ENCODE results near the gene C11orf68. TPM values are rescaled to one million over a fixed set of nuclear protein-coding genes. Genes with fewer than 3 reads are reported as not detected.
"Not testable (repeated sequence)": the region's sequence is repeated elsewhere in the genome, so short reads cannot be mapped to it uniquely, and the experiment has no call there.

The C11orf68 gene
- polyA plus RNA-seq (ENCODE audit: insufficient read length in 12 of 12): 10 to 100 TPM in 11 of 12 donors, not detected in 1; 26.1 to 37.7 (median 30.8) TPM
- long read RNA-seq, donor 1, transcript C11orf68-202 (2 exons, 1,559 nt): major isoform, 24 of 51 reads
- long read RNA-seq, donor 1, transcript C11orf68-203 (1 exons, 1,528 nt): minor isoform, 23 of 51 reads
- long read RNA-seq, donor 1, partial matches to known transcripts: 0 of 51 reads
- long read RNA-seq, donor 1, other reads (novel, unspliced or antisense): 0 of 51 reads
- long read RNA-seq, donor 2, transcript C11orf68-202 (2 exons, 1,559 nt): major isoform, 22 of 319 reads
- long read RNA-seq, donor 2, transcript C11orf68-201 (2 exons, 1,619 nt): minor isoform, 14 of 319 reads
- long read RNA-seq, donor 2, transcript C11orf68-203 (1 exons, 1,528 nt): minor isoform, 20 of 319 reads
- long read RNA-seq, donor 2, partial matches to known transcripts: 97 of 319 reads
- long read RNA-seq, donor 2, other reads (novel, unspliced or antisense): 166 of 319 reads
- long read RNA-seq, donor 3, transcript C11orf68-202 (2 exons, 1,559 nt): minor isoform, 7 of 26 reads
- long read RNA-seq, donor 3, transcript C11orf68-203 (1 exons, 1,528 nt): major isoform, 16 of 26 reads
- long read RNA-seq, donor 3, partial matches to known transcripts: 0 of 26 reads
- long read RNA-seq, donor 3, other reads (novel, unspliced or antisense): 0 of 26 reads
- long read RNA-seq, donor 4, transcript C11orf68-203 (1 exons, 1,528 nt): major isoform, 5 of 12 reads
- long read RNA-seq, donor 4, partial matches to known transcripts: 0 of 12 reads
- long read RNA-seq, donor 4, other reads (novel, unspliced or antisense): 0 of 12 reads
- long read RNA-seq, donor 5: 0 reads
- long read RNA-seq, donor 6, transcript C11orf68-202 (2 exons, 1,559 nt): minor isoform, 8 of 20 reads
- long read RNA-seq, donor 6, transcript C11orf68-203 (1 exons, 1,528 nt): major isoform, 12 of 20 reads
- long read RNA-seq, donor 6, partial matches to known transcripts: 0 of 20 reads
- long read RNA-seq, donor 6, other reads (novel, unspliced or antisense): 0 of 20 reads
- long read RNA-seq, donor 7, transcript C11orf68-203 (1 exons, 1,528 nt): minor isoform, 9 of 24 reads
- long read RNA-seq, donor 7, transcript C11orf68-202 (2 exons, 1,559 nt): major isoform, 11 of 24 reads
- long read RNA-seq, donor 7, partial matches to known transcripts: 0 of 24 reads
- long read RNA-seq, donor 7, other reads (novel, unspliced or antisense): 0 of 24 reads
- long read RNA-seq, donor 8, transcript C11orf68-201 (2 exons, 1,619 nt): minor isoform, 8 of 40 reads
- long read RNA-seq, donor 8, transcript C11orf68-202 (2 exons, 1,559 nt): major isoform, 19 of 40 reads
- long read RNA-seq, donor 8, transcript C11orf68-203 (1 exons, 1,528 nt): minor isoform, 13 of 40 reads
- long read RNA-seq, donor 8, partial matches to known transcripts: 0 of 40 reads
- long read RNA-seq, donor 8, other reads (novel, unspliced or antisense): 0 of 40 reads
- long read RNA-seq, donor 9, transcript C11orf68-203 (1 exons, 1,528 nt): major isoform, 17 of 26 reads
- long read RNA-seq, donor 9, transcript C11orf68-201 (2 exons, 1,619 nt): minor isoform, 5 of 26 reads
- long read RNA-seq, donor 9, partial matches to known transcripts: 0 of 26 reads
- long read RNA-seq, donor 9, other reads (novel, unspliced or antisense): 0 of 26 reads
- long read RNA-seq, donor 10, transcript C11orf68-202 (2 exons, 1,559 nt): minor isoform, 15 of 36 reads
- long read RNA-seq, donor 10, transcript C11orf68-203 (1 exons, 1,528 nt): major isoform, 17 of 36 reads
- long read RNA-seq, donor 10, partial matches to known transcripts: 0 of 36 reads
- long read RNA-seq, donor 10, other reads (novel, unspliced or antisense): 0 of 36 reads
- long read RNA-seq, donor 11, transcript C11orf68-201 (2 exons, 1,619 nt): minor isoform, 5 of 237 reads
- long read RNA-seq, donor 11, transcript C11orf68-202 (2 exons, 1,559 nt): major isoform, 16 of 237 reads
- long read RNA-seq, donor 11, transcript C11orf68-203 (1 exons, 1,528 nt): minor isoform, 13 of 237 reads
- long read RNA-seq, donor 11, partial matches to known transcripts: 203 of 237 reads
- long read RNA-seq, donor 11, other reads (novel, unspliced or antisense): 0 of 237 reads

DNA sequence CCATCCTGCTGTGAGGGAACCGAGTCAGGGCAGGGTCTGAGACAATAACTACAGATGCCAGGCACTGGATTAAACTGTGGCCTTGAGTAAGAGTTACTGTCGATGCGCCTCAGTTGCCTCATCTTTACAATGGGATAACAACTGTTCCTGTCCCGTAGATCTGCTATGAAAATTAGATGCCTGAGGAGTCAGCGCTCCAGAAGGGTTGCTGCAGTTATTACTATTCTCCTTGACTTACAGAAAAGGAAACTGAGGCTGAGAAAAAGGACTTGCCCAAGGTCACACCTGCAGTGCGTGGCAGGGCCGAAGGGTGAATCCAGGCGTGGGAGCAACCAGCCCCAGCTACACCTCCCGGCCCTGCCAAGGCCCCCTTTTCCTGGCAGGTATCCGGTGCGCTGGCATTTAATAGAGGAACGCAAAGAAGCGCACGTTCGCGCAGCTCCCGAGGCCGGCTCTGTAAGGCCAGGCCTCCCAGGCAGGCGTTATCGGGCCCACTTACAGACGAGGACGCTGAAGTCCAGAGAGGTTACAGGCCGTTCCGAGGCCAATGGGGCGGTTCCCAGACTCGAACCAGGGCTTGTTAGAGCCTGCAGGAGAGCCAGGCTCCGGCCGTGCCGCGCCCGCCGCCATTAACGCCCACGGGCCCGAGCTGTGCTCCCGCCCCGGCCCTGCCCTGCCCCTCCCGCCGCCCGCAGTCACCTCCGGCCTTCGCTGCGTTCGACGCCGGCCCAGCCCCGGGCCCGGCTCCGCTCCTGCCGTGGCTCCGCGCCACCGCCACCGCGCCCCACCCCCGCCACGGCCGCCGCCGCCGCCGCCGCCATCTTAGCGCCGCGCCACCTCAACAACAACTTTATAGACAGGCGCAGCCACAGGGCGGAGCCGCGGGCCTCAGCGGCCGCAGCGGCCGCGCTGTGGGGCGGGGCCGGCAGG, at the start of gene C11orf68:
Gene C11orf68, minus strand, starts transcription at position 852 of the 930 bp plus-strand sequence. Its CDS starts 31 bp downstream, at position 821.
- DNase-seq: no peak

DNA sequence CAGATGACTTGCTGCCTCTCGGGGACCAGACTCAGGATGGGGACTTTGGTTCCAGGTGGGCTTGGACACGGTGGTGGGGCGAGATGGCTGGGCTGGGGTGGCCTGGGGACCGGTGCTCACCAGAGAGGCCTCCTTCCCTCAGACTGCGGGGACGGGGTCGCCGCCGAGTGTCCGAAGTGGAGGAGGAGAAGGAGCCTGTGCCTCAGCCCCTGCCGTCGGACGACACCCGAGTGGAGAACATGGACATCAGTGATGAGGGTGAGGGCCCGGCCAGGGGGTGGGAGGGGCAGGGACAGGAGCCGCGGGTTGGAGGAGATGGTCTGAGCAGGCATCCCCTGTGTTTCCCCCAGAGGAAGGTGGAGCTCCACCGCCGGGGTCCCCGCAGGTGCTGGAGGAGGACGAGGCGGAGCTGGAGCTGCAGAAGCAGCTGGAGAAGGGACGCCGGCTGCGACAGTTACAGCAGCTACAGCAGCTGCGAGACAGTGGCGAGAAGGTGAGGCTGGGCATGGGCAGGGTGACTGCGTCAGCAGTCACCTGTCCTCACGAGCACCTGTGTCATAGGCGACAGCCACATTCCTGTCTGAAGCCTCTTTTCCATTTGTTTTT, 48.6 kb upstream of the C11orf68 start:
- DNase-seq: no peak

DNA sequence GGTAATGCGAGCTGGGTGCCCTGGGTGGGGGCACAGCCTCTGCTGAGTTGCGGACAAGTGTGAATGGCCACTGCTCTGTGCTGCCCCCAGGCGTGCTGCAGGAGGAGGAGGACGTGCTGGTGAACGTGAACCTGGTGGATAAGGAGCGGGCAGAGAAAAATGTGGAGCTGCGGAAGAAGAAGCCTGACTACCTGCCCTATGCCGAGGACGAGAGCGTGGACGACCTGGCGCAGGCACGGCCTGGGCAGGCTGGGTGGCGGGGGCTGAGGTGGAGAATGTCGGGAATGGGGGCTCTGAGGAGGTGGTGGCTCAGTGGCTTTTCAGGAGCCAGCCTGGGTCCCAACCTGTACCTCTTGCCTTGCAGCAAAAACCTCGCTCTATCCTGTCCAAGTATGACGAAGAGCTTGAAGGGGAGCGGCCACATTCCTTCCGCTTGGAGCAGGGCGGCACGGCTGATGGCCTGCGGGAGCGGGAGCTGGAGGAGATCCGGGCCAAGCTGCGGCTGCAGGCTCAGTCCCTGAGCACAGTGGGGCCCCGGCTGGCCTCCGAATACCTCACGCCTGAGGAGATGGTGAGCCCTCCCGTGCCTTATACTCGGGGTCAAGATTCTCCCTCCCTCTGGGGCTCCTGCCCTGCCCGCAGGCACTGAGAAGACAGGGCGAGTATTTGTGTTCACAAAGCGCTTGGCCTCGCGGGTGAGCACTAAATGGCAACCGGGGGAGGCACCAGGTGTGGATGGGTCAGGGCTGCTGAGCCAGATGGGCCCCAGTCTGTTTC, 47.3 kb upstream of the C11orf68 start:
- no peak for DNase-seq

- DNase-seq: no peak
Measured at GRCh38 chr11:65964906-65965305, 46.0 kb upstream of the C11orf68 start.

DNA sequence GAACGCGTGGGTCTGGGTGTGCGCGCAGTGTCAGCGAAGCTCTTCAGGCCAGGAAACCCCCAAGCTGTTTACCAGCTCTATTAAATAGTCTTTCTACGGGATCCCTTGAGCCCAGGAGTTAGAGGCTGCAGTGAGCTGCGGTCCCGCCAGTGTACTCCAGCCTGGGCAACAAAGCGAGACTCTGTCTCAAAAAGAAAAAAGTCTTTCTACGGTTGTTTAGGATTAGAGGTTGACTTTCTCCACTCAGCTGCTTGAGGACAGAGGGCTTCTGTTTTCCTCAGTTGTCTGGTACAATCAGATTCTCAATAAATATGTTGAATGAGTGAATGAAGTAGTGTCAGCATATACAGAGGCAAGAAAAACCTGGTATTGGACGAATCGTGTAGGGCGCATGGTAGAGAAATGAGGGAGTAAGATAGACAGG, 43.3 kb upstream of the C11orf68 start:
- DNase-seq: no peak

GRCh38 chr11:65961267-65962140, 42.6 kb upstream of the C11orf68 start, which contains the start of gene SART1:
Gene SART1, plus strand, starts transcription at chr11:65961734. Its CDS starts 47 bp downstream, at chr11:65961781.
- DNase-seq: peak; percentile 98

DNA sequence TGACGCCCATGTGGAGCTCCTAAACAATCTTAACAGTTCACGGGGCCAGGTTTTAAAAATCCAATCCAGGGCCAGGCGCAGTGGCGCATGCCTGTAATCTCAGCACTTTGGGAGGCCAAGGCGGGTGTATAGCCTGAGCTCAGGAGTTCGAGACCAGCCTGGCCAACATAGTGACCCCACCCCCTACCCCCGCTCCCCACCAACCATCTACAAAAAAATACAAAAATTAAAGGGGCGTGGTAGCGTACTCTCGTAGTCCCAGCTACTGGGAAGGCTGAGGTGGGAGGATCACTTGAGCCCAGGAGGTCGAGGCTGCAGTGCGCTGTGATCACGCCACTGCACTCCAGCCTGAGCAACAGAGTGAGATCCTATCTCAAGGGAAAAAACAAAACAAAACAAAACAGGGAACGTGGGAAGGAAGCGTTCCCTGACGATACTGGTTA, 42.0 kb upstream of the C11orf68 start:
- DNase-seq: no peak

GRCh38 chr11:65958774-65959420, 40.0 kb upstream of the C11orf68 start:
- DNase-seq: no peak

DNA sequence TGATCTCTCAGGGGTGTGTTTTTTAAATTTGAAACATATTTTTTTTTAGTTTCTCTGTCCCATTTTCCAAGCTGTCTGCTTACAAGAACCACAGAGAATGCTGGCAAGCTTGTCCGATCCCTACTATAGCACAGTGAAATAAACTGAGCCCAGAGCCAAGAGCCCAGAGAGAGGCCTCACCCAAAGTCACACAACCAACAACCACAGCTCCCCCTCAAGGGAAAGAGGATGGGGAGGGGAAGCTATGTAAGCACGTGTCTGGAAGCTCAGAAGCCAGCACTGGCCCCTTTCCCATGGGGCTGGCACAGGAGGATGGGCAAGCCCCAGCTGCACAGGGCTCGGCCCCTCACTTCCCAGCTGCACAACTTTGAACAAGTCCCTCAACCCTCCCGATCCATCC, 39.4 kb upstream of the C11orf68 start:
- DNase-seq: no peak

DNA sequence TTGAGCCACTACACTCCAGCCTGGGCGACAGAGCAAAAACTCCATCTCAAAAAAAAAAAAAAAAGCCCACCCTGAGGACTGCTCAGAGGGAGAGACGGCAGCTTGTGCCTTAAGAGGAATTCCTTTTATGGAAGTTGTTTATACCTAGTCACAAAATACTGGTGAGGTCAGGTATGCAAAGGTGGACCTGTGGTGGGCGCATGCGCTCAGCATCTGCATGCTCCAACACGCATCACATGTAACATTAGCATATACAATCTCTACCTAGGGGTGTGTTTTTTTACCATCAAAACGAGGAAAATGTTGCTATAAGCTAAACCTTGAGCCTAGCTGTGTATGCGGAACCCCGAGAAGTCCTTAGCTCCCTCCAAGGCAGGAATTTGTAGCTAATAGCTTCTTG, 35.9 kb upstream of the C11orf68 start:
- no peak for DNase-seq

DNA sequence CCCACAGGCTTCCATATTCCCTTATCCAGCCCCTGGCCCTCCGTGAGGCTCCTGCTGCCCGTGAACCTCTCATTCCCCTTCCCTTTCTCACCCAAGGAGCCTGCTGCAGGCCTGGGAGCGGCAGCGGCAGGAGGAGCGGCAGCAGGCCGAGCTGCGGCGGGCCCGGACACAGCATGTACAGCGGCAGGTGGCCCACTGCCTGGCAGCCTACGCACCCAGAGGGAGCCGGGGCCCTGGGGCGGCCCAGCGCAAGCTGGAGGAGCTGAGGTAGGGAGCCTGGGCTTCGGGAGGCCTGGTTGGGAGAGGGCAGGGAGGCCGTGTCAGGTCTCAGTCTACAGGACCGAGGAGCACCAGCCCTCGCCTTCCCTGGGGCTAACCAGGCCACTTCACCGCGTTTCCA, 34.6 kb upstream of the C11orf68 start:
- no peak for DNase-seq

DNA sequence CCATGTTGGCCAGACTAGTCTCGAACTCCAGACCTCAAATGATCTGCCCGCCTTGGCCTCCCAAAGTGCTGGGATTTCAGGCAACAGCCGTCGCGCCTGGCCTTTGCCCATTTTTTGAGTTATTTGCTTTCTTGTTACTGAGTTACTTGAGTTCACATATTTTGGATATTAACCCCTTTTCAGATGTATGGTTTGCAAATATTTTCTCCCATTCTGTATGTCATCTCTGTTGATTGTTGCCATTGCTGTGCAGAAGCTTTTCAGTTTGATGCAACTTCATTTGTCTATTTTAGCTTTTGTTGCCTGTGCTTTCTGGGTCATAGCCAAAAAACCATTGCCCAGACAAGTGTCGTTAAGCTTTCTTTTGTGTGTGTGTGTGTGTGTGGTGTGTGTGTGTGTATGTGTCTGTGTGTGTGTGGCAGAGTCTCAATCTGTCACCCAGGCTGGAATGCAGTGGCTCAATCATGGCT, 33.2 kb upstream of the C11orf68 start:
- DNase-seq: no peak

DNA sequence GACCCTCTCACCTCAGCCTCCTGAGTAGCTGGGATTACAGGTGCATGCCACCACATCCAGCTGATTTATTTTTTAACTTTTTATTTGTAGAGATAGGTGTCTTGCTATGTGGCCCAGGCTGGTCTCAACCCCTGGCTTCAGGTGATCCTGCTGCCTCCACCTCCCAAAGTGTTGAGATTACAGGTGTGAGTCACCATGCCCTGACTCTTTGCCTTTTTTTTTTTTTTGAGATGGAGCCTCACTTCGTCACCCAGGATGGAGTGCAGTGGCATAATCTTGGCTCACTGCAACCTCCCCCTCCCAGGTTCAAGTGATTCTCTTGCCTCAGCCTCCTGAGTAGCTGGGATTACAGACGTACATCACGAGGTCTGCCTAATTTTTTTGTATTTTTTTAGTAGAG, 32.8 kb upstream of the C11orf68 start:
- DNase-seq: not testable (repeated sequence)

GRCh38 chr11:65950711-65951110, 31.8 kb upstream of the C11orf68 start:
- not testable (repeated sequence) for DNase-seq

DNA sequence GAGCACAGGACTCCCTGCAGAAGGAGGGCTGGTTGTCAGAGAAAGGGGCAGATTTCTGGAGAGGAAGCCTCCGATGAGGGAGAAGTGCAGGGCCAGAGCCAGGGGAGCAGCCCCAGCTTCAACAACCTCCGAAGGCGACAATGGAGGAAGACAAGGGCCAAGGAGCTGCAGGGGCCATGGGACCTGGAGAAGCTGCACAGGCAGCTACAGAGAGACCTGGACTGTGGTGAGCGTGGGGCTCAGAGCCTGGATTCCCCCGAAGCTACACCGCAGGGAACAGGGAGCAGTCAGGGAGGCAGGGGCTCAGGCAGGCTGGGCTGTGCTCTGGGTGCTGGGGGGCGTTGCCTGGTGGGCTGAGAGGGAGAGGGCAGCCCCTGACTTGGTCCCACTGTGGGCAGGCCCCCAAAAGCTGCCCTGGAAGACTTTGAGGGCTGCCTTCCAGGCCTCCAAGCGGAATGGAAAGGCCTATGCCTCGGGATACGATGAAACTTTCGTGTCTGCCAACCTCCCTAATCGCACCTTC, 28.8 kb upstream of the C11orf68 start:
- no peak for DNase-seq

All from muscle of arm (tissue), 14 donors.